Activated CD8-positive, alpha-beta memory T cell treated with anti-CD3 and anti-CD28 coated beads for 48 hours (primary cell): ENCODE results near the gene MAGEE1.

Experiments used
- DNase-seq, 3 experiments: peaks; one replicate each; pipeline ENCODE4 v3.0.0-alpha.2; 2020; ENCODE audit warnings: low read depth in 2 of 3, low spot score in 2 of 3

MAGEE1 gene, protein sequence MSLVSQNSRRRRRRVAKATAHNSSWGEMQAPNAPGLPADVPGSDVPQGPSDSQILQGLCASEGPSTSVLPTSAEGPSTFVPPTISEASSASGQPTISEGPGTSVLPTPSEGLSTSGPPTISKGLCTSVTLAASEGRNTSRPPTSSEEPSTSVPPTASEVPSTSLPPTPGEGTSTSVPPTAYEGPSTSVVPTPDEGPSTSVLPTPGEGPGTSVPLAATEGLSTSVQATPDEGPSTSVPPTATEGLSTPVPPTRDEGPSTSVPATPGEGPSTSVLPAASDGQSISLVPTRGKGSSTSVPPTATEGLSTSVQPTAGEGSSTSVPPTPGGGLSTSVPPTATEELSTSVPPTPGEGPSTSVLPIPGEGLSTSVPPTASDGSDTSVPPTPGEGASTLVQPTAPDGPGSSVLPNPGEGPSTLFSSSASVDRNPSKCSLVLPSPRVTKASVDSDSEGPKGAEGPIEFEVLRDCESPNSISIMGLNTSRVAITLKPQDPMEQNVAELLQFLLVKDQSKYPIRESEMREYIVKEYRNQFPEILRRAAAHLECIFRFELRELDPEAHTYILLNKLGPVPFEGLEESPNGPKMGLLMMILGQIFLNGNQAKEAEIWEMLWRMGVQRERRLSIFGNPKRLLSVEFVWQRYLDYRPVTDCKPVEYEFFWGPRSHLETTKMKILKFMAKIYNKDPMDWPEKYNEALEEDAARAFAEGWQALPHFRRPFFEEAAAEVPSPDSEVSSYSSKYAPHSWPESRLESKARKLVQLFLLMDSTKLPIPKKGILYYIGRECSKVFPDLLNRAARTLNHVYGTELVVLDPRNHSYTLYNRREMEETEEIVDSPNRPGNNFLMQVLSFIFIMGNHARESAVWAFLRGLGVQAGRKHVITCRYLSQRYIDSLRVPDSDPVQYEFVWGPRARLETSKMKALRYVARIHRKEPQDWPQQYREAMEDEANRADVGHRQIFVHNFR

DNA sequence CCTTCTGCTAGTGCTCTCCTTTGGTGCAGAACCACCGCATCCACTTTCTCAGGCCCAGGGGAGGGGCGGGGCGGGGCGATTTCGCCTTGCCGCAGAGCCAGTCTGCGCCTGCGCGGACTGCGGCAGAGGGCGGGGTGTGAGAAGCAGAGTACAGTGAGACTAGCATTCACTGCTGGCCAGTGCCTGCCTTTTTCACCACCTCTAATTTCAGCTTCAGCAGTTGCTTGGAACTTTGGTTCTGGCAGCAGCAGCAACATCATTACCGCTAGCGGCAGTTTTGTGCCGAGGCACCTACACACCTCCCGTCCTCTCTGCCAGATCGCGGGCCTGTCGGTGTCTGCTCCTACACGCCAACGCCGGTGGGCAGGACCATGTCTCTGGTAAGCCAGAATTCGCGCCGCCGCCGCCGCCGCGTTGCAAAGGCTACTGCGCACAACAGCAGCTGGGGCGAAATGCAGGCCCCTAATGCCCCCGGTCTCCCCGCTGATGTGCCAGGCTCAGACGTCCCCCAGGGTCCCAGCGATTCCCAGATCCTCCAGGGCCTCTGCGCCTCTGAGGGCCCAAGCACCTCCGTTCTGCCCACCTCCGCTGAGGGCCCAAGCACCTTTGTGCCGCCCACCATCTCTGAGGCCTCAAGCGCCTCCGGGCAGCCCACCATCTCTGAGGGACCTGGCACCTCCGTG, at the start of gene MAGEE1:
TSS of gene MAGEE1 (plus strand) at position 151 of the 683 bp plus-strand sequence. CDS start at position 372, 221 bp downstream.
- peak; percentile 35 to 70 (median 58) for DNase-seq

DNA sequence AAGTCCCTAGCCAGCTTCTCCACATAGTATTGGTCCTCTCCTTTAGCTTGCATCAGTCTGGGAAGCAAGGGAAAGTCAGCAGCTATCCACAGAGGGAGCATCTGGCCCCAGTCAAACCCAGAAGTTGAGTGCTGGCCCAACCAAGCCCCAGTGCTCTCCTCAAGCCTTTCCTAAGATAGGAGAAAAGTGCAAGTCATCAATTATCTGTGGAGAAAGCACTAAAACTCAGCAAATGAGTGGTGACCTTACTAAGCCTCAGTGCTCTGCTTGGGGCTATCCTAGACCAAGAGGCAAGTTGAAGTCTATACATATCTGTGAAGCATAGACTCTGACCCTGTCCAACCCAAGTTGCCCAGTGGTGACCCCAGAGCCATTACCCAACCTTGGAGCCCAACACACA, 28.5 kb upstream of the MAGEE1 start:
- no peak for DNase-seq

- DNase-seq = no peak
Observed at GRCh38 chrX:76407795-76408194, 19.7 kb upstream of the MAGEE1 start.

DNA sequence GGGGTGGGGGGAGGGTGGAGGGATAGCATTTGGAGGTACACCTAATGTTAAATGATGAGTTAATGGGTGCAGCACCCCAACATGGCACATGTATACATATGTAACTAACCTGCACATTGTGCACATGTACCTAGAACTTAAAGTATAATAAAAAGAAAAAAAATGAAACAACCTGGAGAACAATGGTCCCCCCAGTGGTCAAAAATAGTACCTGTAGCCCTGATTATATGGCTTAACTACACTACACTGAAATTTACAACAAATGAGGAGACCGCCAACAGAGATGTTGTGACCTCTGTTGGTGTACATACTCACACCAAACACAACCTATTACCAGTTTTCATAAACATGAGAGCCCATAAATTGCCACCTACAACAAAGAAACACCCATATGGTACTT, 7.3 kb upstream of the MAGEE1 start:
- DNase-seq = no peak

DNA sequence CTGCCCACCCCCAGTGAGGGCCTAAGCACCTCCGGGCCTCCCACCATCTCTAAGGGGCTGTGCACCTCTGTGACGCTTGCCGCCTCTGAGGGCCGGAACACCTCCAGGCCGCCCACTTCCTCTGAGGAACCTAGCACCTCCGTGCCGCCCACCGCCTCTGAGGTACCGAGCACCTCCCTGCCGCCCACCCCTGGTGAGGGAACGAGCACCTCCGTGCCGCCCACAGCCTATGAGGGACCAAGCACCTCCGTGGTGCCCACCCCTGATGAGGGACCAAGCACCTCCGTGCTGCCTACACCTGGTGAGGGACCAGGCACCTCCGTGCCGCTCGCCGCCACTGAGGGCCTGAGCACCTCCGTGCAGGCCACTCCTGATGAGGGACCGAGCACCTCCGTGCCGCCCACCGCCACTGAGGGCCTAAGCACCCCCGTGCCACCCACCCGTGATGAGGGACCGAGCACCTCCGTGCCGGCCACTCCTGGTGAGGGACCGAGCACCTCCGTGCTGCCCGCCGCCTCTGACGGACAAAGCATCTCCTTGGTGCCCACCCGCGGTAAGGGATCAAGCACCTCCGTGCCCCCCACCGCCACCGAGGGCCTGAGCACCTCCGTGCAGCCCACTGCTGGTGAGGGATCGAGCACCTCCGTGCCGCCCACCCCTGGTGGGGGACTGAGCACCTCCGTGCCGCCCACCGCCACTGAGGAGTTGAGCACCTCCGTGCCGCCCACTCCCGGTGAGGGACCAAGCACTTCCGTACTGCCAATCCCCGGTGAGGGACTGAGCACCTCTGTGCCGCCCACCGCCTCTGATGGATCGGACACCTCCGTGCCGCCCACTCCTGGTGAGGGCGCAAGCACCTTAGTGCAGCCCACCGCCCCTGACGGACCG, 977 bp downstream of the MAGEE1 start:
- no peak for DNase-seq

- no peak for DNase-seq
Observed at GRCh38 chrX:76433219-76433618, 5.7 kb downstream of the MAGEE1 start.

DNA sequence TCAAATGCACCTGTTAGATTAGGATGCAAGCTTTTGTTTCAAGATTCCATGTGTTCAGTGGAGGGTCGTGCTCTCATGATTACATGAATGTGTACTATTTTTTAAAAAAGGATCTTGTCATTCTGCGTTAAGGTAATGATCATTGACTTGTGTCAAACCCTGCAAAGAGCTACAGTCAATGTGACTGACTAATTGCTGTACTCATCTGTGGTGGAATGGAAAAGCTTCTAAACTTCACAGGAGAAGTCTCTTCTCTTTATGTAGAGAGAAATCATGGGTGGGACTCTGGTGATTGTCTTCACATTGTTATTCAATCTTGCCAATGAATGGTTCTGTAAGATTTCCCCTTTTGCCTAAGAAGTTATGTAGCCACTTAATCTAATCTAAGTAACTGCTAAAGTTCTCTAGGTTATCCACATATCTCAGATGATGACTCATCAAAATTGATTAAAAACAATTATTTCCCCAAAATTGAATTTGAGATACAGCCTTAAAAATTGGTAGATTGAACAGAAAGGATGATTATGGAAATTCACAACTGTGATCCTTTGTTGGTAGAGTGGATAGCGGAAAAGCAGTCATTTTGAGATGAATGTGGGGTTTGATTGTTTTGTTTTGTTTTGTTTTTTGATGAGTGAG, 6.7 kb downstream of the MAGEE1 start:
- DNase-seq = no peak

- no peak for DNase-seq
Observed at GRCh38 chrX:76439188-76439587, 11.7 kb downstream of the MAGEE1 start.

- DNase-seq = no peak
Observed at GRCh38 chrX:76453737-76454406, 26.4 kb downstream of the MAGEE1 start.

- no peak for DNase-seq
Observed at GRCh38 chrX:76454456-76454927, 27.0 kb downstream of the MAGEE1 start.

DNA sequence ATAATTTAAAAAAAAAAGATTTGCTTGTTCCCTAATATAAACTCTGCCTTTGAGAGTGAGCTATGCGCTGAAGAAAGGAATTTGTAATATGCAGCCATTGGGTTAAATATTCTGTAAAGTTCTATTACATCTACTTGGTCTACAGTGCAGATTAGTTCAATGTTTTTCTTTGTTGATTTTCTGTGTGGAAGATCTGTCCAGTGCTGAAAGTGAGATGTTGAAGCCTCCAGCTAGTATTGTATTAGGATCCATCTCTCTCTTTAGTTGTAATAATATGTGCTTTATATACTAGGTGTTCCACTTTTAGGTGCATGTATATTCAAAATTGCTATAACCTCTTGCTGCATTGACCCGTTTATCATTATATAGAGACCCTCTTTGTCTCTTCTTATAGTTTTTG, 49.8 kb downstream of the MAGEE1 start:
- no peak for DNase-seq
